PC-3 (cell line): ENCODE results near the gene OR5W2.
"Not testable (repeated sequence)": the region's sequence is repeated elsewhere in the genome, so short reads cannot be mapped to it uniquely, and the experiment has no call there.

Experiments used
- EZH2 ChIP-seq: fragments of 300-600 bp; sonication (generic); IDR thresholded peaks from one replicate; pipeline ENCODE4 v1.6.1; 2017; ENCODE audit warnings: antibody characterized with exemption, mild to moderate bottlenecking, low read length; ENCODE audit not compliant: unreplicated experiment
- TF ChIP-seq, protein P1 (sequence below): fragments of 300-600 bp; sonication (generic); conservative IDR thresholded peaks from 2 replicates; pipeline ENCODE4 v1.5.1; 2017; ENCODE audit warnings: antibody characterized with exemption, low read depth, mild to moderate bottlenecking, low read length

DNA sequence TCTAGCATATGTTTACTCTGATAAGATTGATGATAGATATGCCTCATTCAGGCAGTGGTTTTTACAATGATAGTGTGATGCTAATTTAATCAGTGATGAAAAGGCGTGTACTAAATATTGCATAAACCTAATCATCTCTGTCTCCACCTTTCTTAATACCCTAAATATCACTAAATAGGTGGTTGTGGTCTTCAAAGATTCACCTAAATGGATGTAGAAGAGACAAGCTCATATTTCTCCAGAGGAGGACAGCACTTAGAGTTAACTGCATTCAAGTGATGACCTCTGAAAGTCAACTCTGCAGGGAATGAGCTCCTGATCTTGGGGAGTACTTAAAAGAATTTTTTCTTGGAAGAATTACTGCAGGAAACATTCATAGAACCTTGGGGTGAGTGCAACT lies 31.4 kb downstream of the OR5W2 start, which contains the start of gene TRIM51:
- TF ChIP-seq, protein P1, sequence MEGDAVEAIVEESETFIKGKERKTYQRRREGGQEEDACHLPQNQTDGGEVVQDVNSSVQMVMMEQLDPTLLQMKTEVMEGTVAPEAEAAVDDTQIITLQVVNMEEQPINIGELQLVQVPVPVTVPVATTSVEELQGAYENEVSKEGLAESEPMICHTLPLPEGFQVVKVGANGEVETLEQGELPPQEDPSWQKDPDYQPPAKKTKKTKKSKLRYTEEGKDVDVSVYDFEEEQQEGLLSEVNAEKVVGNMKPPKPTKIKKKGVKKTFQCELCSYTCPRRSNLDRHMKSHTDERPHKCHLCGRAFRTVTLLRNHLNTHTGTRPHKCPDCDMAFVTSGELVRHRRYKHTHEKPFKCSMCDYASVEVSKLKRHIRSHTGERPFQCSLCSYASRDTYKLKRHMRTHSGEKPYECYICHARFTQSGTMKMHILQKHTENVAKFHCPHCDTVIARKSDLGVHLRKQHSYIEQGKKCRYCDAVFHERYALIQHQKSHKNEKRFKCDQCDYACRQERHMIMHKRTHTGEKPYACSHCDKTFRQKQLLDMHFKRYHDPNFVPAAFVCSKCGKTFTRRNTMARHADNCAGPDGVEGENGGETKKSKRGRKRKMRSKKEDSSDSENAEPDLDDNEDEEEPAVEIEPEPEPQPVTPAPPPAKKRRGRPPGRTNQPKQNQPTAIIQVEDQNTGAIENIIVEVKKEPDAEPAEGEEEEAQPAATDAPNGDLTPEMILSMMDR: not testable (repeated sequence)
- not testable (repeated sequence) for TF ChIP-seq EZH2
